Left renal cortex interstitium (tissue), 4 donors: Measurements from ENCODE around the gene COL4A2. TPM values are rescaled to one million over a fixed set of nuclear protein-coding genes. Genes with fewer than 3 reads are reported as not detected.

Experiments used
- DNase-seq, 4 donors: peaks; one replicate each; pipeline ENCODE4 v3.0.0-alpha.2; 2013; ENCODE audit warnings: low read depth in 4 of 4, low spot score in 2 of 4, missing footprints in 1 of 4
- polyA plus RNA-seq, 4 donors: library from polyadenylated mRNA; unstranded; fragments of 120-200 nt; gene quantifications; one replicate each; pipeline ENCODE4 v1.2.1, GENCODE V29; 2013; ENCODE audit not compliant: insufficient read length in 4 of 4

Gene COL4A2
- polyA plus RNA-seq, 4 donors: 413 to 571 (median 494) TPM

- no peak for DNase-seq
These were observed 106.1 kb downstream of the COL4A2 start for GRCh38 chr13:110413016-110413675.

GRCh38 chr13:110413676-110414040 is 106.6 kb downstream of the COL4A2 start:
- DNase-seq: no peak

DNA sequence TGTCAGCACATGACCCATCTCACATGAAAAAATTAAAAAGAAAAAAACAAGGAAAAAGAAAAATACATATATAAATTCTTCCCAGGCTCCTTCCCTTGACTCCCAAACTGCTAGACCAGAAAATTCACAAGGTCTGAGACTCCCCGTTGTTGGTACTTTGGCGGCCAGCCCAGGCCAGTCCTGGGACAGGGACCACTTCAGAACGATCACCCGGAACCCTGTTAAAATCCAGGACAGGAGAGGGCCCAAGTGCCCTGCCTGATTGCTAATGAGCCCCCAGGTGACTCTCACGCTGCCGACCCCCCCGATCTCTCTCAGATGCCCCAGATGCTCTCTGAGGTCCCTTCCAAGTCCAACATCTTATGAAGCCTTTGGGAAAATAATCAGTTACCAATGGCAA is 107.2 kb downstream of the COL4A2 start:
- DNase-seq: no peak

- no peak for DNase-seq
These were observed 107.8 kb downstream of the COL4A2 start for GRCh38 chr13:110414931-110415330.

GRCh38 chr13:110415669-110416068 is 108.6 kb downstream of the COL4A2 start:
- DNase-seq: no peak

DNA sequence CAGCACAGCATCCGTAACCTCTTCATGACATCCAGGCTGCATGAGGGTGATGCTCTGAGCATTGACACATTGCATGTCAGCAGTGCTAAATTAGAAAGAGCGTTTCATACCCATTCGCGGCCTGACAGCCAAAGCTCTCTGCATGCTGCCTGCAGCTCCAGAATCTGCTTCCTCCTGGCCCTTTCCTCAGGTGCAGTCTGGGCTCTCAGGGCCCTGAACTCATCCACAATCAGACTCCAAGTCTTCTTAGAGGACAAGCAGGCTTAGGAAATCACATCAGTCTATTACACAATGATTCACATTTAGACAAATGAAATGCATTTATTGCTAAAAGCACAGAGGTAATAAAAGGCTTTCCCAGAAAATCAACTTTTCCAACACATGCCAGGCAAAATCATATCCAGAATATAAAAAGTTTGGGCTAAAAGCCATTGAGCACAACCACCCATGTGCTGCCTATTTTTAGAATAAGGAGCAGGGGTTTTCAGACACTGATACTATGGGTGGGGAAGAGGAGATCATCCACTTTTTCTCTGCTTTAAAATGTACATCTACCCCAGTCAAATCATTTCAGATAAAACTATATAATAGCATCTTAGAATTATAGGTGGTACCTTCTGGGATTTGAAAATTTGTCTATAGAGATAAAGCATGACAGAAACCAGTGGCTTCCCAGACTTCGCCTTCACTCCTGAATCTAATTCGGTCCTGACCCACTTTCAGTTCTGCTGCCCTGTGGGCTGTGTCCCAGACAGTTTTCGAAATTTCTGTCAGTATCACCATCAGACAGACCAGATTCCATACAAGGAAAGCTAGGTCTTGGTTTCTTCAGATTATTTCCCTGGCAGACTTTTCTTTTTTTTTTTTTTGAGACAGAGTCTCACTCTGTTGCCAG is 109.3 kb downstream of the COL4A2 start:
- no peak for DNase-seq

- no peak for DNase-seq
These were observed 111.9 kb downstream of the COL4A2 start for GRCh38 chr13:110418944-110419343.

DNA sequence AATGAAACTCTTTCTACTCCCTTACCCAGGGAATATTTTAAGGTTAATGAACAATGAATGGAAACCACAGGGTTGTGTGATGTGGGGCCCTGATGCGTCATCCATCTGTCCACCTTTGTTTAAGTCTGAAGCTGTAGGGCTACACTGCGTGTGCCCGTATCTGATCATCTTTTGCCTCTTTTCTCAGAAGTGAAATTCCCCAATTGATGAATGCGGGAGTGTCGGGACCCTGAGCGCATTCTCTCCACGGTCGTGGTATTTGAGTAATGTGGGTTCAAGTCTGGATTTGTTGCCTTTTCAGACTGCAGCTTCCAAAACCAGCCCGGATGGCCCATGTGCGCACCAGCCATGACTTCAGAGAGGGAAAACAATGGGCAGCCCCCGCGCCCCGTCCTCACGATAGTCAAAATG is 112.3 kb downstream of the COL4A2 start:
- DNase-seq: no peak

DNA sequence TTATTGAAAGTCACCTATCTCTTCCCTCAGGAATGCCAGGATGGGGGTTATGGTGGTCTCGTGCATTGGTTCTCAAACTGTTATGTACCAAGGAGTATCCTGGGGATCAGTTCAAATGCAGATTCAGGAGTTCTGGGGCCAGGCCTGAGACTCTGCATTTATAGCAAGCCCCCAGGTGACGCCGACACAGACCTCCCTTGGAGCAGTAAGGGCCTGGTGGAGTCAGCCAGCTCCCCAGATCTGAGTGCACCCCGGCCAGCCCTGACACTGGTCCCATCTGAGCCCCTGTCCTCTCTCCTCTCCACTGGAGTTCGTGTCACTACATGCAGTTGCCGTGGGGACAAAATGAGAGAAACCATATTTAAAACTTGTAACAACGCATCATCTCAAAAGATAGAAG is 112.9 kb downstream of the COL4A2 start:
- DNase-seq: no peak

GRCh38 chr13:110420626-110421025 is 113.5 kb downstream of the COL4A2 start:
- DNase-seq: no peak

GRCh38 chr13:110421061-110421460 is 114.0 kb downstream of the COL4A2 start:
- no peak for DNase-seq

- no peak for DNase-seq
These were observed 114.8 kb downstream of the COL4A2 start for GRCh38 chr13:110421696-110422385.

DNA sequence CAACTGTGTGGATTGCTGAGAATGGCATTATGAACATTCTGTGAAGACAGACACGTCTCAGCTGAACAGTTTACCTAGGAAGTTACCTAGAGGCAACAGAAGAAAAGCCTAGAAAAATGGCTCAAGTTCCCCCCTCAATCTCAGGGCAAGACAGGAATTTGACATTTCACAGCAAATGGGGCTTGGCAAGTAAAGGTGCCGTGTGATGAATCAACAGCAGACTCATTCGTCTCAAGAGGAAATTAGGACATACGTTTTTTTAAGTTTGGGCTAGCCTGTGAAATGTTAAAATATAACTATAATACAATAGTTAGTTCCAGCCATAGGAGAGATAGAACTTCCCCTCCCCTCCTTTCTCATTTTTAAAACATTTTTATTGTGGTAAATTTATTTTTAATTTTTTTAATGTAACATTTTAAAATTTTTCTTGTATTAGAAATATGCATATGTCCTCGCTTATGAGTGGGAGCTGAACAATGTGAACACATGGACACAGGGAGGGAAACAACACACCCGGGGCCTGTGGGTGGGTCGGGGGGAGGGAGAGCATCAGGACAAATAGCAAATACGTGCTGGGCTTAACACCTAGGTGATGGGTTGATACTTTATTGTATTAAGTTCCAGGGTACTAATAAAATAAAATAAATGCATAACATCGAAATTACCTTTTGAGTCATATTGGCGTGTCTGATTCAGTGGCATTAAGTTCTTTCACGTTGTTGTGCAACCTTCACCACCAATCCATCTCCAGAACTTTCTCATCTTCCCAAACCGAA is 116.0 kb downstream of the COL4A2 start:
- DNase-seq: no peak

DNA sequence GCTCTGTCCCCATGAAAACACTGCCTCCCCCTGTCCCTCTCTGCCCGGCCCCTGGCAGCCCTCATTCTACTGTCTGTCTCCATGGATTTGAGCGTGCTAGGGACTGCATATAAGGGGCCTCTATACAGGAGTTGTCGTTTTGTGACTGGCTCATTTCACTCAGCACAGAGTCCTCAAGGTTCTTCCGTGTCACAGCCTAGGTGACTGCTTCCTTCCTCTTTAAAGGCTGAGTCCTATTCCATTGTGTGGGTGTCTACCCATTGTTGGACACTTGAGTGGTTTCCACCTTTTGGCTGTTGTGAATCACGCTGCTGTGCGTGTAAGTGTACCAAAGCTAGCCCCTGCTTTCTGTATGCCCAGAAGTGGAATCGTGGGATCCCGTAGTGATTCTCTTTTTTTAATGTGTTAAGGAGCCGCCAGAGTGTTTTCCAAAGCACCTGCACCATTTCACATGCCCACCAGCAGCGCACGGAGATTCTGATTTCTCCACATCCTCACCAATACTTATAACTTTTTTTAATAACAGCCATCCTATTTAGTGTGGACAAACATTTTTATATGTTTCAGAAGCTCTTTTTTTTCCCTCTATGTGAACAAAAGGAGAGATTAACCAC is 116.7 kb downstream of the COL4A2 start:
- DNase-seq: no peak

GRCh38 chr13:110424569-110425443 is 117.7 kb downstream of the COL4A2 start:
- no peak for DNase-seq

GRCh38 chr13:110425444-110425780 is 118.3 kb downstream of the COL4A2 start:
- no peak for DNase-seq

GRCh38 chr13:110426735-110427134 is 119.7 kb downstream of the COL4A2 start:
- DNase-seq: no peak

DNA sequence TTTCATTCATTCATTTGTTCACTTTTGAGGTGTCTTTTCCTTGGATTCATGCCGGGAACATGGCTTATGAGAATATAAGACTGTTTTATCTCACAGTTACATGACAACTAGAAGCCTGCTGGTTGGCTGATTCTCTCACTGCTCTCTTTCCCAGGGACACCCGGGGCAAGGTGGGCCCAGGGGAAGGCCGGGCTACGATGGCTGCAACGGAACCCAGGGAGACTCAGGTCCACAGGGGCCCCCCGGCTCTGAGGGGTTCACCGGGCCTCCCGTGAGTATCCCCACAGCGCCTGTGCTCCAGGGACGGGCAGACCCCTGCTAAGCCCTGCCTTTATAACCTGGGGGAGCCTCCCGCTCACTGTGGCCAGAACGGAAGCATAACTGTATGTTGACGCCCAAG is 121.2 kb downstream of the COL4A2 start:
- no peak for DNase-seq
